Activated CD8-positive, alpha-beta memory T cell treated with anti-CD3 and anti-CD28 coated beads, Interleukin-2, amount 10 ng/mL, durations not matched to agents 7 days and 5 days (primary cell): ENCODE results near the gene ZNF618. TPM values are rescaled to one million over a fixed set of nuclear protein-coding genes. Genes with fewer than 3 reads are reported as not detected.

ENCODE experiments used
- ATAC-seq: fragments of 150-1000 bp; cut with Tn5 transposase; one replicate; pipeline ENCODE4 v1.10.0; 2021; ENCODE audit warnings: moderate library complexity
- CTCF ChIA-PET: fragments of 350-600 bp; sonication (Branson Sonifier 250); formaldehyde crosslinking; loops from one replicate; lab custom pipeline; 2021; ENCODE audit warnings: antibody characterized with exemption; lab: Charles Lee
- DNase-seq: peaks from one replicate; pipeline ENCODE4 v3.0.0-alpha.2; 2020
- H3K27ac Mint-ChIP-seq: one replicate; pipeline ENCODE4 v1.8.0; 2021; ENCODE audit warnings: mild to moderate bottlenecking, mixed read lengths
- H3K27me3 Mint-ChIP-seq: one replicate; pipeline ENCODE4 v1.8.0; 2021; ENCODE audit warnings: mixed read lengths
- H3K36me3 Mint-ChIP-seq: one replicate; pipeline ENCODE4 v1.8.0; 2021; ENCODE audit warnings: mild to moderate bottlenecking, mixed read lengths
- H3K4me1 Mint-ChIP-seq: one replicate; pipeline ENCODE4 v1.8.0; 2021; ENCODE audit warnings: mixed read lengths
- H3K4me3 Mint-ChIP-seq: one replicate; pipeline ENCODE4 v1.8.0; 2021; ENCODE audit warnings: mild to moderate bottlenecking, moderate library complexity, mixed read lengths
- H3K9me3 Mint-ChIP-seq: one replicate; pipeline ENCODE4 v1.8.0; 2022; ENCODE audit warnings: low read depth, mixed read lengths
- total RNA-seq, 2 experiments: library from RNA; stranded (reverse); gene quantifications; one replicate each; pipeline ENCODE4 v1.2.3, GENCODE V29; 2021

ZNF618 gene
- total RNA-seq, 2 experiments from 2014 or later: 0.54 to 0.79 TPM

- Mint-ChIP-seq H3K27ac (no peak overlapping the region), H3K36me3 (no peaks in the 10 kb centered on the region), H3K4me1 (no peaks in the 10 kb centered on the region), H3K4me3 (no peak overlapping the region), H3K27me3 (peaks cover under 1% of the 10 kb centered on the region), H3K9me3 (no peaks in the 10 kb centered on the region)
- DNase-seq (peak; percentile 35), ATAC-seq (no peak)
- CTCF ChIA-PET: interaction anchor here (2.4 kb wide), 1 partner anchor 25 kb away, joined by 7 read pairs; no protein-coding TSS in a partner anchor
These were observed 181.2 kb downstream of the ZNF618 start for GRCh38 chr9:114057161-114057885.

GRCh38 chr9:114058688-114059046 is 182.6 kb downstream of the ZNF618 start:
- ATAC-seq (no peak), DNase-seq (peak; percentile 30)
- Mint-ChIP-seq H3K9me3 (no peaks in the 10 kb centered on the region), H3K36me3 (no peaks in the 10 kb centered on the region), H3K4me1 (no peaks in the 10 kb centered on the region), H3K27ac (no peak overlapping the region), H3K4me3 (no peak overlapping the region), H3K27me3 (peaks cover 13% of the 10 kb centered on the region)
- CTCF ChIA-PET: interaction anchor here (2.4 kb wide), 1 partner anchor 24 kb away, joined by 7 read pairs; no protein-coding TSS in a partner anchor

- Mint-ChIP-seq H3K4me3 (no peak overlapping the region), H3K27ac (no peak overlapping the region), H3K9me3 (no peaks in the 10 kb centered on the region), H3K4me1 (no peaks in the 10 kb centered on the region), H3K27me3 (peaks cover 14% of the 10 kb centered on the region), H3K36me3 (no peaks in the 10 kb centered on the region)
- DNase-seq (peak; percentile 18), ATAC-seq (no peak)
- CTCF ChIA-PET: interaction anchor here (2.4 kb wide), 1 partner anchor 23 kb away, joined by 7 read pairs; no protein-coding TSS in a partner anchor
These were observed 183.1 kb downstream of the ZNF618 start for GRCh38 chr9:114059047-114059803.

- Mint-ChIP-seq H3K4me1 (no peaks in the 10 kb centered on the region), H3K36me3 (no peaks in the 10 kb centered on the region), H3K27me3 (peaks cover 14% of the 10 kb centered on the region), H3K27ac (no peak overlapping the region), H3K9me3 (no peaks in the 10 kb centered on the region), H3K4me3 (no peak overlapping the region)
- CTCF ChIA-PET: no interaction called here
- DNase-seq: peak; percentile 34
- no peak for ATAC-seq
These were observed 184.0 kb downstream of the ZNF618 start for GRCh38 chr9:114060070-114060469.

- CTCF ChIA-PET: interaction anchor here (0.5 kb wide), 1 partner anchor 13 kb away, joined by 3 read pairs; no protein-coding TSS in a partner anchor
These were observed 184.6 kb downstream of the ZNF618 start for GRCh38 chr9:114060711-114061110.

GRCh38 chr9:114061292-114061691 is 185.2 kb downstream of the ZNF618 start:
- DNase-seq (peak; percentile 21), ATAC-seq (no peak)
- CTCF ChIA-PET: no interaction called here
- Mint-ChIP-seq H3K27ac (no peak overlapping the region), H3K4me3 (no peak overlapping the region), H3K36me3 (no peaks in the 10 kb centered on the region), H3K27me3 (peaks cover 14% of the 10 kb centered on the region), H3K4me1 (no peaks in the 10 kb centered on the region), H3K9me3 (no peaks in the 10 kb centered on the region)

More at GRCh38 chr9:114060711-114061110, 184.6 kb downstream of the ZNF618 start:
- Mint-ChIP-seq H3K4me1 (no peaks in the 10 kb centered on the region), H3K9me3 (no peaks in the 10 kb centered on the region), H3K4me3 (no peak overlapping the region), H3K27ac (no peak overlapping the region), H3K36me3 (no peaks in the 10 kb centered on the region), H3K27me3 (peaks cover 14% of the 10 kb centered on the region)
- peak; percentile 22 for DNase-seq
- no peak for ATAC-seq

GRCh38 chr9:114061830-114062474 is 185.8 kb downstream of the ZNF618 start:
- Mint-ChIP-seq H3K4me3 (no peak overlapping the region), H3K27me3 (peaks cover 14% of the 10 kb centered on the region), H3K9me3 (no peaks in the 10 kb centered on the region), H3K27ac (no peak overlapping the region), H3K4me1 (no peaks in the 10 kb centered on the region), H3K36me3 (no peaks in the 10 kb centered on the region)
- ATAC-seq: no peak
- CTCF ChIA-PET: no interaction called here
- peak; percentile 15 for DNase-seq

GRCh38 chr9:114065304-114065703 is 189.2 kb downstream of the ZNF618 start:
- Mint-ChIP-seq H3K36me3 (no peaks in the 10 kb centered on the region), H3K4me3 (no peak overlapping the region), H3K27ac (no peak overlapping the region), H3K27me3 (peaks cover 17% of the 10 kb centered on the region), H3K4me1 (no peaks in the 10 kb centered on the region), H3K9me3 (no peaks in the 10 kb centered on the region)
- CTCF ChIA-PET: no interaction called here
- peak; percentile 8 for DNase-seq
- ATAC-seq: no peak

GRCh38 chr9:114069476-114070187 is 193.5 kb downstream of the ZNF618 start:
- ATAC-seq (no peak), DNase-seq (no peak)
- Mint-ChIP-seq H3K4me1 (no peaks in the 10 kb centered on the region), H3K27me3 (peaks cover 3% of the 10 kb centered on the region), H3K36me3 (no peaks in the 10 kb centered on the region), H3K9me3 (no peaks in the 10 kb centered on the region), H3K4me3 (no peak overlapping the region), H3K27ac (no peak overlapping the region)
- CTCF ChIA-PET: no interaction called here

- CTCF ChIA-PET: no interaction called here
These were observed 194.3 kb downstream of the ZNF618 start for GRCh38 chr9:114070188-114071103.

GRCh38 chr9:114071197-114071795 is 195.2 kb downstream of the ZNF618 start:
- peaks cover 8% of the 10 kb centered on the region for H3K27me3 Mint-ChIP-seq
- no peaks in the 10 kb centered on the region for H3K36me3 Mint-ChIP-seq
- CTCF ChIA-PET: no interaction called here
- H3K9me3 Mint-ChIP-seq: no peaks in the 10 kb centered on the region
- no peaks in the 10 kb centered on the region for H3K4me1 Mint-ChIP-seq
- no peak for DNase-seq
- H3K27ac Mint-ChIP-seq: no peak overlapping the region
- no peak overlapping the region for H3K4me3 Mint-ChIP-seq
- no peak for ATAC-seq

More at GRCh38 chr9:114070188-114071103, 194.3 kb downstream of the ZNF618 start:
- H3K27me3 Mint-ChIP-seq: peaks cover 7% of the 10 kb centered on the region
- H3K4me1 Mint-ChIP-seq: no peaks in the 10 kb centered on the region
- ATAC-seq: no peak
- no peaks in the 10 kb centered on the region for H3K36me3 Mint-ChIP-seq
- no peak overlapping the region for H3K4me3 Mint-ChIP-seq
- no peaks in the 10 kb centered on the region for H3K9me3 Mint-ChIP-seq
- H3K27ac Mint-ChIP-seq: no peak overlapping the region
- no peak for DNase-seq
